Spleen (tissue), 7 donors: Measurements from ENCODE around the gene SSR1.

Experiments
- CTCF ChIP-seq, 11 experiments: fragments of 200-600 bp in 7 of 11; fragments of 450-650 bp in 4 of 11; sonication (generic) in 4 of 11; IDR thresholded peaks in 8 of 11; conservative IDR thresholded peaks in 3 of 11; 1 replicate in 7 of 11; 2 replicates in 4 of 11; pipeline versions ENCODE4 v1.4.0 to v1.8.0; 2016 to 2021; ENCODE audit warnings: antibody characterized with exemption in 11 of 11, inconsistent platforms in 4 of 11, mild to moderate bottlenecking in 1 of 11
- POLR2A ChIP-seq, 3 donors: fragments of 450-650 bp; IDR thresholded peaks; one replicate each; pipeline ENCODE4 v1.5.1; 2017; ENCODE audit warnings: antibody characterized with exemption in 3 of 3, mild to moderate bottlenecking in 1 of 3
- POLR2AphosphoS5 ChIP-seq, 3 donors: sonication (generic); formaldehyde crosslinking; IDR thresholded peaks; one replicate each; pipeline ENCODE4 v1.5.1; 2017; ENCODE audit warnings: antibody characterized with exemption in 3 of 3
- donor health status: DM: no; HTN: no; CAD: no; lungs with moderate emphysema.
- donor health status: DM: no; HTN: no; CAD: no.
- donor health status: DM: no; HTN: no; CAD: no.

DNA sequence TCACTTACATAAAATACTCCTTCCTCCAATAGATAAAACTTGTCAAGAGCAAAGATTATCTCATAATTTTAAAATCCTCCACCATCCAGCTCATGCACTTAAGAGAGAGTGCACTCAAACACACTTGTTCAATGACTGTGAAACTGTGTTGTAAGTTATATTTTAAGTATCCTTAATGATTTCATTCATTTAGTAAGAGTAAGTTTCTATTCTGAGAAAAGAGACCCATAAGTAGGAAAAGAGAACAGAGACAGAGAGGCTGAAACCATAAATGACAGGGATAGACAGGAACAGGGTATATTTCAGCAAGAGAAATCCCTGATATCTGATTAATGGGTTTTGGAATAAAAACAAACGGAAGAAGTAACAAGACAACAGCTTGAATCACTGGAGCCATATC is 8.2 kb downstream of the SSR1 start:
- TF ChIP-seq CTCF (IDR thresholded peaks at IDR 0.05 in 8 of 11, conservative IDR thresholded peaks at IDR 0.05 in 3 of 11) (no peak), POLR2A (IDR thresholded peaks at IDR 0.05) (no peak), POLR2AphosphoS5 (IDR thresholded peaks at IDR 0.05) (no peak)
